ENCODE data around the gene OR2L3.

OR2L3 gene

DNA sequence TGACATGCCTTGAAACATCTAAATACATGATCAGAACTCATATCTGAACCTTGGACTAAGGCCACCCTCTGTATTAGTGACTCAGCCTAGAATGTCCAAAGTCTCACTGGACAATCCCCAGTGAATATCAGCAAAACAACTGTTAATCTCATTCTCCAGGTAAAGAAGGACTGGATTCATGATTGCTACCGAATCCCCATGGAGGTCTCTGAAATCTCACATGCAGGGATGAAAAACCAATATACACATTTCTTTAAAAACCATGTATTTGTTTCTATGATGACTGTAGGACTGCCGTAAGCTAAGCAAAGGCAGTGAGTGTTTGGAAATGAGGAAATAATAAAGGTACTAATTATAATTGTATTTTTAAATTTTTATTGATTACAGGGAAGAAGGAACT is at the start of gene OR2L3:
Gene OR2L3 (plus strand): TSS at position 301 of the 400 bp plus-strand sequence. CDS start 13,846 bp downstream, outside the sequence.
- TF ChIP-seq, protein P1, sequence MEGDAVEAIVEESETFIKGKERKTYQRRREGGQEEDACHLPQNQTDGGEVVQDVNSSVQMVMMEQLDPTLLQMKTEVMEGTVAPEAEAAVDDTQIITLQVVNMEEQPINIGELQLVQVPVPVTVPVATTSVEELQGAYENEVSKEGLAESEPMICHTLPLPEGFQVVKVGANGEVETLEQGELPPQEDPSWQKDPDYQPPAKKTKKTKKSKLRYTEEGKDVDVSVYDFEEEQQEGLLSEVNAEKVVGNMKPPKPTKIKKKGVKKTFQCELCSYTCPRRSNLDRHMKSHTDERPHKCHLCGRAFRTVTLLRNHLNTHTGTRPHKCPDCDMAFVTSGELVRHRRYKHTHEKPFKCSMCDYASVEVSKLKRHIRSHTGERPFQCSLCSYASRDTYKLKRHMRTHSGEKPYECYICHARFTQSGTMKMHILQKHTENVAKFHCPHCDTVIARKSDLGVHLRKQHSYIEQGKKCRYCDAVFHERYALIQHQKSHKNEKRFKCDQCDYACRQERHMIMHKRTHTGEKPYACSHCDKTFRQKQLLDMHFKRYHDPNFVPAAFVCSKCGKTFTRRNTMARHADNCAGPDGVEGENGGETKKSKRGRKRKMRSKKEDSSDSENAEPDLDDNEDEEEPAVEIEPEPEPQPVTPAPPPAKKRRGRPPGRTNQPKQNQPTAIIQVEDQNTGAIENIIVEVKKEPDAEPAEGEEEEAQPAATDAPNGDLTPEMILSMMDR (IDR thresholded peaks at IDR 0.05; ENCODE audit: insufficient read depth, low read length, missing control alignments): no peak
- H3K4me3 ChIP-seq (ENCODE audit: low read depth, low read length): no peak within 1 kb of the TSS
- ChIA-PET CTCF (no interaction called here), POLR2A (no interaction called here)
- DNase-seq (ENCODE audit: low read depth, low spot score): no peak

DNA sequence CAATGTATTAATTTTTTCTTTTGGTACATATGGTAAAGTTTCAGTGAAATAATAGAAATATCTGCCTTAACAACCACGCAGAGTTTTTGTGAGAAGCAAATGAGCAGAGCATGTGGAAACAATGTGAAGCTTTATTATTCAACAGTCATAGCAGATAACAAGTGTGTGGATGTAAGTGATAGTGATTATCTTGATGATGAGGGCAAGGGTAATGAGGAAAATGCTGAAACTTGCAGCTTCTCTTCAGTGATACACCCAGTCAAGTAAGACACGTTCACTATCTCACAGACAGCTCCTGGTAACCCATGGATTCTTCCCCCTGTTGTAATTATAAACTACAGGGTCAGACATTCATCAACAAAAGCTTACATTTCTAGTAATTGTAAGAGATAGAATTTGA is 47.8 kb upstream of the OR2L3 start:
- TF ChIP-seq, protein P1 (IDR thresholded peaks at IDR 0.05; ENCODE audit: insufficient read depth, low read length, missing control alignments): no peak
- ChIA-PET POLR2A (no interaction called here), CTCF (no interaction called here)
- no peak for DNase-seq (ENCODE audit: low read depth, low spot score)
- H3K4me3 ChIP-seq (ENCODE audit: low read depth, low read length): no peak overlapping the region

DNA sequence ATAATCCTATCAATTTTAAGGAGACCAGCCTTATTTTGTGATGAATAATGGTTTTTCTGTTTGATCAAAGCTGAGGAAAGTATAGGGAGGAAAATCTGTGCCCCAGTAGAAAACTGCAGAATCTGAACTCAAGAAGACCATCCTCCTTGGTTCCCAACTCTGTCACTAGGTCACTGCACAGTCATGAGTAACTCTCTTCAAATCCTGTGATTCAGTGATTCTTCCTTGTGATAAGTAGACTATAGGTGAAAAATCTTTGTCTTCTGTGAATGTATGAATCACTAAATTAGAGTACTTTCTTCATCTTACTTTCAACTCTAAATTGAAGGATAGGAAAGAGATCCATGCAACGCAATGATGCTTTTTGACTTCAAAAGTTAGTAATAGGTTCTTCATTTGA is 46.5 kb upstream of the OR2L3 start:
- TF ChIP-seq, protein P1 (IDR thresholded peaks at IDR 0.05; ENCODE audit: insufficient read depth, low read length, missing control alignments): no peak
- DNase-seq (ENCODE audit: low read depth, low spot score): no peak
- ChIA-PET CTCF (no interaction called here), POLR2A (no interaction called here)
- H3K4me3 ChIP-seq (ENCODE audit: low read depth, low read length): no peak overlapping the region

GRCh38 chr1:248007778-248008177 is 38.9 kb upstream of the OR2L3 start:
- CTCF ChIA-PET: no interaction called here
- TF ChIP-seq, protein P1 (IDR thresholded peaks at IDR 0.05; ENCODE audit: insufficient read depth, low read length, missing control alignments): no peak
- H3K4me3 ChIP-seq (ENCODE audit: low read depth, low read length): no peak overlapping the region
- POLR2A ChIA-PET: no interaction called here
- DNase-seq (ENCODE audit: low read depth, low spot score): no peak

DNA sequence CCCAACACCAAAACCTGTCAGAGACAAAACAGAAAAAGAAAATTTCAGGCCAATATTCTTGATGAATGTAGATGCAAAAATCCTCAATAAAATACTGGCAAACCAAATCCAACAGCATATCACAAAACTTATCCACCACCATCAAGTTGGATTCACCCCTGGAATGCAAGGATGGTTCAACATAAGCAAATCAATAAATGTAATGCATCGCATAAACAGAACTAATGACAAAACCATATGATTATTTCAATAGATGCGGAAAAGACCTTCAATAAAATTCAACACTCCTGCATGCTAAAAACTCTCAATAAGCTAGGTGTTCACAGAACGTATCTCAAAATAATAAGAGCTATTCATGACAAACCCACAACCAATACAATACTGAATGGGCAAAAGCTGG is 37.0 kb upstream of the OR2L3 start:
- ChIA-PET CTCF (no interaction called here), POLR2A (no interaction called here)
- TF ChIP-seq, protein P1 (IDR thresholded peaks at IDR 0.05; ENCODE audit: insufficient read depth, low read length, missing control alignments): no peak
- no peak overlapping the region for H3K4me3 ChIP-seq (ENCODE audit: low read depth, low read length)
- no peak for DNase-seq (ENCODE audit: low read depth, low spot score)

DNA sequence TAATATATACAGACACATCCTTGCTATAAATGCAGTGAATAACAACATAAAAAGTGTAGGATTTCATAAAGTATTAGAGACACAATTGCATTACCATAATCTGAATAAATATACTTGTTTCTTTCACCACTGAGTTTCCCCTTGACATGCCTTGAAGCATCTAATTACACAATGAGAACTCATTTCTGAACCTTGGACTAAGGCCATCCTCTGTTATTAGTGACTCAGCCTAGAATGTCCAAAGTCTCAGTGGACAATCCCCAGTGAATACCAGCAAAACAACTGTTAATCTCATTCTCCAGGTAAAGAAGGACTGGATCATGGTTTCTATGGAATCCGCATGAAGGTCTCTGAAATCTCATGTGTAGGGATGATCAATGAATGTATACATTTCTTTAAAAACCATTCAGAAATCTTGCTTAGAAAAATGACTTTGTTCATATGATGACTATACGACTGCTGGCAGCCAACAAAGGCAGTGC is 33.4 kb upstream of the OR2L3 start, which contains the start of gene OR2L5:
Gene OR2L5 (plus strand): TSS at position 432 of the 482 bp plus-strand sequence. CDS start 8,288 bp downstream, outside the sequence.
- ChIA-PET POLR2A (no interaction called here), CTCF (no interaction called here)
- no peak for DNase-seq (ENCODE audit: low read depth, low spot score)
- H3K4me3 ChIP-seq (ENCODE audit: low read depth, low read length): no peak within 1 kb of the TSS
- TF ChIP-seq, protein P1 (IDR thresholded peaks at IDR 0.05; ENCODE audit: insufficient read depth, low read length, missing control alignments): no peak
